Suprapubic skin (tissue), 4 donors: ENCODE results near the gene CEACAM4.

Experiments
- CTCF ChIP-seq, 2 donors: fragments of 200-600 bp in 1 of 2; fragments of 450-650 bp in 1 of 2; sonication (generic) in 1 of 2; IDR thresholded peaks; one replicate each; pipeline ENCODE4 v1.5.1; 2016 to 2019; ENCODE audit warnings: antibody characterized with exemption in 2 of 2, mild to moderate bottlenecking in 1 of 2, moderate library complexity in 1 of 2
- EP300 ChIP-seq: sonication (generic); formaldehyde crosslinking; IDR thresholded peaks from one replicate; pipeline ENCODE4 v1.6.1; 2017; ENCODE audit warnings: antibody characterized with exemption
- POLR2AphosphoS5 ChIP-seq, 3 donors: sonication (generic); formaldehyde crosslinking; IDR thresholded peaks; one replicate each; pipeline ENCODE4 v1.6.1; 2017; ENCODE audit warnings: antibody characterized with exemption in 3 of 3

GRCh38 chr19:41591951-41592562, 34.8 kb downstream of the CEACAM4 start:
- TF ChIP-seq CTCF (IDR thresholded peaks at IDR 0.05) (no peak), POLR2AphosphoS5 (IDR thresholded peaks at IDR 0.05) (no peak), EP300 (no peak)
